Mesendoderm (in vitro differentiated cells): ENCODE data around the gene NAA16.

ENCODE experiments used
- DNase-seq: peaks from one replicate; pipeline ENCODE4 v3.0.0; 2013
- H2AK5ac ChIP-seq: 2 replicates; pipeline ENCODE4 v1.6.1; 2013; ENCODE audit warnings: low read length, inconsistent platforms
- H2BK120ac ChIP-seq: 2 replicates; pipeline ENCODE4 v1.6.1; 2013; ENCODE audit warnings: low read depth, mild to moderate bottlenecking, low read length, moderate library complexity, mixed read lengths
- H2BK15ac ChIP-seq: replicated peaks from 2 replicates; pipeline ENCODE4 v1.6.1; 2013; ENCODE audit warnings: low read depth, mild to moderate bottlenecking, moderate library complexity
- H2BK5ac ChIP-seq: 2 replicates; pipeline ENCODE4 v1.6.1; 2013; ENCODE audit warnings: low read length, inconsistent platforms
- H3K18ac ChIP-seq: 2 replicates; pipeline ENCODE4 v1.6.1; 2013; ENCODE audit warnings: mild to moderate bottlenecking, low read length, mixed read lengths
- H3K23ac ChIP-seq: one replicate; pipeline ENCODE4 v1.6.1; 2013; ENCODE audit warnings: low read length
- H3K27ac ChIP-seq: 2 replicates; pipeline ENCODE4 v1.5.1; 2013; ENCODE audit warnings: low read depth, mild to moderate bottlenecking, inconsistent platforms, low read length, moderate library complexity
- H3K27me3 ChIP-seq: 2 replicates; pipeline ENCODE4 v1.6.1; 2013; ENCODE audit warnings: low read length, control low read depth, mild to moderate bottlenecking, inconsistent platforms; ENCODE audit not compliant: insufficient read depth, poor library complexity
- H3K36me3 ChIP-seq: 2 replicates; pipeline ENCODE4 v1.6.1; 2013; ENCODE audit warnings: low read length, inconsistent platforms; ENCODE audit not compliant: control insufficient read depth, insufficient read depth
- H3K4ac ChIP-seq: one replicate; pipeline ENCODE4 v1.6.1; 2013; ENCODE audit warnings: low read depth, mild to moderate bottlenecking, low read length, moderate library complexity
- H3K4me1 ChIP-seq: 2 replicates; pipeline ENCODE4 v1.6.1; 2013; ENCODE audit warnings: low read depth, low read length, inconsistent platforms; ENCODE audit not compliant: control insufficient read depth
- H3K4me2 ChIP-seq: 2 replicates; pipeline ENCODE4 v1.6.1; 2013; ENCODE audit warnings: low read length
- H3K4me3 ChIP-seq: 2 replicates; pipeline ENCODE4 v1.5.1; 2013; ENCODE audit warnings: mild to moderate bottlenecking, low read length
- H3K56ac ChIP-seq: one replicate; pipeline ENCODE4 v1.6.1; 2013; ENCODE audit warnings: low read length
- H3K79me1 ChIP-seq: 2 replicates; pipeline ENCODE4 v1.6.1; 2013; ENCODE audit warnings: low read length, inconsistent platforms
- H3K79me2 ChIP-seq: 2 replicates; pipeline ENCODE4 v1.6.1; 2013; ENCODE audit warnings: mild to moderate bottlenecking, low read length; ENCODE audit not compliant: control insufficient read depth, insufficient read depth
- H3K9ac ChIP-seq: 2 replicates; pipeline ENCODE4 v1.6.1; 2013; ENCODE audit warnings: low read length, inconsistent platforms
- H4K5ac ChIP-seq: one replicate; pipeline ENCODE4 v1.6.1; 2013; ENCODE audit warnings: low read length
- H4K8ac ChIP-seq: one replicate; pipeline ENCODE4 v1.6.1; 2013; ENCODE audit warnings: low read depth, mild to moderate bottlenecking, control low read depth, low read length, moderate library complexity
- WGBS: extraction: QIAGEN DNeasy Blood & Tissue Kit; methylation state at CpG from one replicate; pipeline ENCODE4 v1.1.7; 2013; ENCODE audit warnings: low lambda C conversion rate, missing lambda C conversion rate; ENCODE audit not compliant: insufficient coverage; ENCODE audit errors: extremely low coverage; 5-methylcytosine and 5-hydroxymethylcytosine counted together

The NAA16 gene

DNA sequence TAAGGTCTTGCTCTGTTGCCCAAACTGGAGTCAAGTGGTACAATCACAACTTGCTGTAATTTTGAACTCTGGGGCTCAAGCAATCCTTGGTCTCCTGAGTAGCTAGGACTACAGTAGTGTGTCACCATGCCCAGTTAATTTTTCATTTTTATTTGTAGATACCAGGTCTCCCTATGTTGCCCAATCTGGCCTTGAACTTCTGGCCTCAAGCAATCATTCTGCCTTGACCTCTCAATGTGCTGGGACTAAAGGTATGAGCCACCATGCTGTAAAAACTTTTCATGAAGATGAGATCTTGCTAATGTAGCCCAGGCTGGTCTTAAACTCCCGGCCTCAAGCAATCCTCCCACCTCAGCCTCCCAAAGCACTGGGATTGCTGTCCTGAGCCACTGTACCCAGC is 15.1 kb upstream of the NAA16 start:
- H3K27ac ChIP-seq, result no peak overlapping the region
- H3K4me1 ChIP-seq, result no peaks in the 10 kb centered on the region

DNA sequence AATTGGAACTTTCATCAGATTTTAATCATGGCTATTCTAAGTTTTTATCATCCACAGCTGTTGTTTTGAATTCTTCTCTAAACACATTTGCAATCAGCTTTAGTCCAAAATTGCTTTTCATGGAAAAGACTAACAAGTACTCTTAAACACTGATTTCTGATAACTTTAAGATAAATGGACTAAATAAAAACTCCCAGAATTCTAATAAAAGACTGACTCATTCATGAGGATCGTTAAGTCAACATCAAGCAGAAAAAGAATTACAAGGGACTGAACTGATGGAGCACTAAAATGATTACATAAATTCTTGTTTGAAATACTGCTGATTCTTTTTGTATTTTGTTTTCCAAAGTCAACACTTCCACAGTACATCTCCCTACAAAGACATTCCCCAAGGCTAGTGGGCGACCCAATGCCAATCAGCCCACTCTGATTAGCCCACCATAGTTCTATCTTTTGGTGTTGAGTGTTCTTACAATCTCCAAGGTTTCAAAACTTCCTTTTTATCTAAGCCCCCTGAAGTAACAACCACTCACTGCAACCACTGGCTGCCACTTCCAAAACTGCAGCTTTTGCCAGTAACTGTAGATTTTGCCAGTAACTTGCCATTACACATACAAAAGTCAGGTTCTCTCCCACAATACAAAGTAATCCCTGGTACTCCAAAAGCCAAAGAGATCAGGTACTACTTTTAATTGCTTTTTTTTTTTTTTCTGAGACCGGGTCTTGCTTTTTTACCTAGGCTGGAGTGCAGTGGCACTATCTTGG is 14.0 kb upstream of the NAA16 start:
- Histone ChIP-seq H3K36me3 (no peaks in the 10 kb centered on the region), H3K4me1 (no peaks in the 10 kb centered on the region), H3K23ac (no peak overlapping the region), H3K79me1 (no peaks in the 10 kb centered on the region), H3K27me3 (no peaks in the 10 kb centered on the region), H3K18ac (no peak overlapping the region), H4K8ac (no peak overlapping the region), H3K79me2 (no peaks in the 10 kb centered on the region), H3K4me2 (no peak overlapping the region), H2BK15ac (no peak overlapping the region), H3K4ac (no peak overlapping the region), H2BK120ac (no peak overlapping the region), H3K27ac (no peak overlapping the region), H3K9ac (no peak overlapping the region), H3K56ac (no peak overlapping the region), H3K4me3 (no peak overlapping the region), H2AK5ac (no peak overlapping the region), H2BK5ac (no peak overlapping the region), H4K5ac (no peak overlapping the region)
- WGBS, result no CpG with 5 or more reads among the region's 3 CpGs
- DNase-seq, result no peak

More for the DNA sequence above, 15.1 kb upstream of the NAA16 start:
- H3K18ac ChIP-seq, result no peak overlapping the region
- H4K5ac ChIP-seq, result no peak overlapping the region
- DNase-seq, result no peak
- H2AK5ac ChIP-seq, result no peak overlapping the region
- H3K4ac ChIP-seq, result no peak overlapping the region
- no peak overlapping the region for H3K4me3 ChIP-seq
- no peak overlapping the region for H2BK5ac ChIP-seq
- no peak overlapping the region for H2BK15ac ChIP-seq
- no peak overlapping the region for H4K8ac ChIP-seq
- H3K23ac ChIP-seq, result no peak overlapping the region
- no peak overlapping the region for H3K4me2 ChIP-seq
- WGBS, result no CpG with 5 or more reads among the region's 1 CpG
- H3K56ac ChIP-seq, result no peak overlapping the region
- H3K9ac ChIP-seq, result no peak overlapping the region
- no peaks in the 10 kb centered on the region for H3K79me2 ChIP-seq
- H2BK120ac ChIP-seq, result no peak overlapping the region
- no peaks in the 10 kb centered on the region for H3K79me1 ChIP-seq
- H3K27me3 ChIP-seq, result no peaks in the 10 kb centered on the region
- H3K36me3 ChIP-seq, result no peaks in the 10 kb centered on the region

DNA sequence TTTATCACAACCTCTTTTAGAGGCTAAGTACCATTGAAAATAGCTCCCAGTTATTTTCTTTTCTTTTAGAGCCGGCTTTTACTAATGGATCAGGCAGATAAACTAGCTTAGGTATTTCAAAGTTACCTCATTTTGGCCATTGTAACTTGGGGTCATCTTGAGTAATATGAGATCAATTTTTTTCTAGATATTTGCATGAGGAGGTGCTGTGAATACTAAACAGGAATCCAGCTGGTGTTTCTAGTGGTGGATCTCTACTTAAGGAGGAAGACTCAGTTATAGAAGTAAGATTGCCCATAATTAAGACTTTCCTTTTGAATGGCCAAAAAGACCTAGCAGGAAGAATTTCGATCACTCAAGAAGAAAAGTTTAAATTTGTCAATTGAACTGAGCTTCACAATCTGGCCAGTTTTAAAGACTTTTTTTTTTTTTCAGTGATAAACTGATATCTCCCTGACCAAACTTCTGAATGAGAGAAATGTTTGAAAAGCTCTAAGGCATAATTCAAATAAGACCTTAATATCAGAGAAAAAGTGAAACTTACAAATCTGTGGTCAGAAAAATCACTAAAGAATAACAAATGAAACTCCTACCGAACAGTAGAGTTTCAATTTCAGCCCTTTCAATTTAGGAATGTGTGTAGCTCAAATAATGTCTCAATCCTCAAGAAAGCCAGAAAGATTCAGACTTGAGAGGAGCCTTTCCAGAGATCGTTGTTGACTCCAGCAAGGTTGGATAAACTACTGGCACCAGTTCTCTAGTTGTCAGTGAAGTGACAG is 11.6 kb upstream of the NAA16 start:
- DNase-seq, result no peak
- no peaks in the 10 kb centered on the region for H3K27me3 ChIP-seq
- no peak overlapping the region for H4K5ac ChIP-seq
- no peaks in the 10 kb centered on the region for H3K79me2 ChIP-seq
- H3K9ac ChIP-seq, result no peak overlapping the region
- H3K4me3 ChIP-seq, result no peak overlapping the region
- no peak overlapping the region for H3K4me2 ChIP-seq
- H3K4ac ChIP-seq, result no peak overlapping the region
- H4K8ac ChIP-seq, result no peak overlapping the region
- H3K27ac ChIP-seq, result no peak overlapping the region
- H3K4me1 ChIP-seq, result no peaks in the 10 kb centered on the region
- H3K56ac ChIP-seq, result no peak overlapping the region
- H2AK5ac ChIP-seq, result no peak overlapping the region
- H2BK5ac ChIP-seq, result no peak overlapping the region
- no peak overlapping the region for H2BK120ac ChIP-seq
- no peak overlapping the region for H3K23ac ChIP-seq
- no peaks in the 10 kb centered on the region for H3K79me1 ChIP-seq
- no peak overlapping the region for H3K18ac ChIP-seq
- no CpG with 5 or more reads among the region's 4 CpGs for WGBS
- H2BK15ac ChIP-seq, result no peak overlapping the region
- no peaks in the 10 kb centered on the region for H3K36me3 ChIP-seq

DNA sequence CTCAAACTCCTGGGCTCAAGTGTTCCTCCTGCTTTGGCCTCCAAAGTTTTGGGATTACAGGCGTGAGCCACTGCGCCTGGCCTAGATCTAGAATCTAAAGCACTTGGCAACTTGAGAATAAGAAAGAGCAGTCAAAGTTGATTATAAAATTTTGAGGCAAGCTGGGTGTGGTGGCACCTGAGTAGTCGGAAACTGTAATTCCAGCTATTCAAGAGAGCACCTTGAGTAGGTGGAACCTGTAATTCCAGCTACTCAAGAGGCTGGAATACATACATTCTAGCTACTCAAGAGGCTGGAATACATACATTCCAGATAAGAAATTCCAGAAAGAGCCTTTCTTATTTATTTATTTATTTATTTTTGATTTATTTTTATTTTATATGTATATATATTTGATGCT is 8.3 kb upstream of the NAA16 start:
- no peaks in the 10 kb centered on the region for H3K79me2 ChIP-seq
- H4K8ac ChIP-seq, result no peak overlapping the region
- no peak overlapping the region for H3K18ac ChIP-seq
- no CpG with 5 or more reads among the region's 3 CpGs for WGBS
- no peak for DNase-seq
- no peak overlapping the region for H3K23ac ChIP-seq
- H3K4me2 ChIP-seq, result no peak overlapping the region
- H2AK5ac ChIP-seq, result no peak overlapping the region
- no peak overlapping the region for H4K5ac ChIP-seq
- no peak overlapping the region for H3K9ac ChIP-seq
- no peaks in the 10 kb centered on the region for H3K36me3 ChIP-seq
- H2BK5ac ChIP-seq, result no peak overlapping the region
- H3K4me1 ChIP-seq, result no peaks in the 10 kb centered on the region
- no peak overlapping the region for H3K56ac ChIP-seq
- H3K27ac ChIP-seq, result no peak overlapping the region
- no peaks in the 10 kb centered on the region for H3K27me3 ChIP-seq
- no peak overlapping the region for H2BK120ac ChIP-seq
- H3K79me1 ChIP-seq, result no peaks in the 10 kb centered on the region
- H3K4me3 ChIP-seq, result no peak overlapping the region
- H2BK15ac ChIP-seq, result no peak overlapping the region
- no peak overlapping the region for H3K4ac ChIP-seq

DNA sequence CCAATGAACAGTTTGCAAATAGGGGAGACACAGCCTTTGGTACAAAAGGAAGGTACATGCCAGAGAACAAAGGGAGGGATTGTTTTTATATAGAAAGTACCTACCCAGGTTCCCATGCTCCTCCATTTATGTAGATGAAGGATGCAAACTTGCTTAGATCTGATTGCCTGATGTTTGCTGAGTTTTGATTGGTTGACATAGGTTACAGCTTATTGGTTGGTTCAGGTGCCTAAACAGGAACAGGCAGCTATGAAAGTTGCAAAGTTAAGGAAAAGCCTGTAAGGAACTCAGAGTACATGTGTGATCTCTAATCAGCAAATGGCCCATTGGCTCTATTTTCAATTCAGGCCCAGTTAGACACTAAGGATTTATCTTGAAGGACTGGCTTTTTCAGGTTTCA is 6.5 kb upstream of the NAA16 start:
- H3K18ac ChIP-seq, result no peak overlapping the region
- H4K5ac ChIP-seq, result no peak overlapping the region
- H3K27ac ChIP-seq, result no peak overlapping the region
- no peaks in the 10 kb centered on the region for H3K36me3 ChIP-seq
- no peaks in the 10 kb centered on the region for H3K79me2 ChIP-seq
- no peak overlapping the region for H3K23ac ChIP-seq
- no peak overlapping the region for H4K8ac ChIP-seq
- no peaks in the 10 kb centered on the region for H3K27me3 ChIP-seq
- no peak overlapping the region for H3K56ac ChIP-seq
- H2BK120ac ChIP-seq, result no peak overlapping the region
- DNase-seq, result no peak
- H2BK5ac ChIP-seq, result no peak overlapping the region
- no peak overlapping the region for H3K4me2 ChIP-seq
- no peak overlapping the region for H3K9ac ChIP-seq
- H2BK15ac ChIP-seq, result no peak overlapping the region
- no peak overlapping the region for H3K4me3 ChIP-seq
- H3K79me1 ChIP-seq, result no peaks in the 10 kb centered on the region
- no peaks in the 10 kb centered on the region for H3K4me1 ChIP-seq
- H2AK5ac ChIP-seq, result no peak overlapping the region
- H3K4ac ChIP-seq, result no peak overlapping the region
